KBM-7 (cell line): Measurements from ENCODE around the gene ACKR2.

Experiments
- DNase-seq: peaks from one replicate; pipeline ENCODE4 v3.0.0-alpha.2; 2015
- in situ Hi-C: fragments of 300-500 bp; cut with MboI; formaldehyde crosslinking; loops from 2 replicates; pipeline ENCODE4 v1.14.3; 2020; ENCODE audit warnings: low sequenced_read_pairs, low pct_unique_long_range_greater_than_20kb, mixed read lengths

ACKR2 gene

GRCh38 chr3:42827023-42827422, 17.8 kb downstream of the ACKR2 start:
- in situ Hi-C loops = no loop called here
- no peak for DNase-seq

DNA sequence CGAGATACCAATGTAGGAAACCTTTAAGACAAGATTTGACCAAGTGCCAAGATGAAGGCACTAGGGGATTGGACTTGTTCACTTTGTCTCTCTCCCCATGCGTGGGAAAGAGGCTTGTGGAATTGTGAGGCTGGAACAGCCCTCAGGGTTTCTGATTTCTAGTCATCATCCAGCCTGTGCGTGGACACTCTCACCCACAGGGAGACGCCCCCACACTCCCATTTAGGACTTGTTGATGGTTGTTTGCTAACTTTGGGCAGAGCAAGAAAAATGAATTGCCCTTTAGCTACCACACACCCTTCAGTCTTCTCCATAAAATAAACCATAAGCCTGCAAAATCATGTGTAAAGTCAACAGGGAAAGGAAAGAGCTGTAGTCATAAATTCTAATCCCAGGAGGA, 18.4 kb downstream of the ACKR2 start:
- in situ Hi-C loops = no loop called here
- no peak for DNase-seq

GRCh38 chr3:42829083-42829627, 19.9 kb downstream of the ACKR2 start:
- DNase-seq = no peak
- in situ Hi-C loops = no loop called here

DNA sequence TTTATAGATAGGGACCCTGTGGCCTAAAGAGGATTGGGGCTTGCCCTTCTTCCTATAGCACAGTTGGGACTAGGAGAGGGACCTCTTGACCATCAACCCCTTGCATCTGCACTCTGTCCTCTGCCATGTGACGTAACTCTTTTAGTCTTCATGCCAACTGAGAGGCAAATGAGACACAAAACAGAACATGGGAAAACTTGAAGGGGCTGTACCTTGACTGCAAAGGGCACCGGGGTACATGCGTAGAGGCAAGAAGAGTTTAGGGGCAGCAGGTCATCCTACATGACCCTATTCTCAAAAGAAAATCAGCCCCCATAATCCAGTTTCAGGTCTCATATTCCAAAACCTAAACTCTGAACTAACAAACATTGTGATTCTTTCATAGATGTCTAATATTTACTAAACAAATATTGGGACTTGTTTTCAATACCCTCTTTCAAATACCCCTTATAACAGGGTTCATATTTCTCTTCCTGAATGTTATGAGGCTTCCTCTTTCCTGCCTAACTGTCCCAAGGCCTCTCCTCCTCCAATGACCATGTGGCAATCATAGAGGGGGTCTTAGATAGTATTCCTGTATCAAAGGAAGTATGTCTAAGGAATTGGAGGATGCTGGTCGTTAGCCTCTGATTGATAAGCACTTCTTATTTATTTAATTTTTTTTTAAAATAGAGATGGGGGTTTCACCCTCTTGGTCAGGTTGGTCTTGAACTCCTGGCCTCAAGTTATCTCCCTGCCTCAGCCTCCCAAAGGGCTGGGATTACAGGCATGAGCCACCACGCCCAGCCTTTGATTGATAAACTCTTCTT, 20.6 kb downstream of the ACKR2 start:
- in situ Hi-C loops = no loop called here
- no peak for DNase-seq

DNA sequence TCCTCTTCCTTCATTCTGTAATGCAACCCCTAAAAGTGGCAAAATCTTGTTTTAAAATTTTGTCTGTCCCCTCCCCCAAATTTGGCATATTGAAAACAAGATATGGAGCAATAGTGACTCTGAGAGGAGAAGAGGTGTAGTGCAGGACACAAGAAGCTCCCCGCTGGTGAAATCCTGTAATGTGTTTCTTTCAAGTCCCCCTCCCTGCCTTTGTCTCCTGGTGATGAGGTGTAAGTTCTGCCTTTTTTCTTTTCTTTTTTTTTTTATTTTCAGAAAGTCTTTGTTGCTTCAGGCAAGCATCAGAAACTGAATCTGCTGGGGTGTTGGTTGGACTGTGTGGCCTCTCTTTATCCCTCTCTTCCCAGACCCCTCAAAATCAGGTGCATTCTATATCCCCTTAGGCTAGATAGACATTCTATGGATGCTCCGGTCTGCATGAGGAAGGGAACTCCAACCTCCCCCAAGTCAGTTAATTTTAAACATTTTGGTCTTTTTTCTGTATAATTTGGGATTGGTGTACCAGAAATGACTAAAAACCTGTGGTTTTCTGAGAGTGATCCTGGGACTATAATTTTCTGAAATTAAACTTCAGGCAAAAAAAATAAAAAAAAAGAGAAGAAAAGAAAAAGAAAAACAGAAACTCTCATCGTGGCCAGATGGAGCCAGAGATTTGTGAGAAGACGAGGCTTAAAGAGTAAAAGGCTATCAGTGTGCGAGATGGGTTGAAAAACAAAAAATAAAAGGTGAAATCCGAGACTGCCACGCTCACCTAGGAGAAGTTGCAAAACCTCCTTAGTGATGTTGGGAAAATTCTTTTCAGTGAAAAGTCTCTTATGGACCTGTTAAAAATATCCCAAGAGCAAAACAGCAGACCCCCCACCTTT, 21.4 kb downstream of the ACKR2 start:
- peak; percentile 74 for DNase-seq
- in situ Hi-C loops = no loop called here

- in situ Hi-C loops = no loop called here
- DNase-seq = peak; percentile 84
Measured at GRCh38 chr3:42831321-42831713, 22.1 kb downstream of the ACKR2 start.

- in situ Hi-C loops = no loop called here
- DNase-seq = no peak
Measured at GRCh38 chr3:42836150-42837123, 27.2 kb downstream of the ACKR2 start.

- in situ Hi-C loops = no loop called here
- no peak for DNase-seq
Measured at GRCh38 chr3:42838571-42838970, 29.3 kb downstream of the ACKR2 start.

DNA sequence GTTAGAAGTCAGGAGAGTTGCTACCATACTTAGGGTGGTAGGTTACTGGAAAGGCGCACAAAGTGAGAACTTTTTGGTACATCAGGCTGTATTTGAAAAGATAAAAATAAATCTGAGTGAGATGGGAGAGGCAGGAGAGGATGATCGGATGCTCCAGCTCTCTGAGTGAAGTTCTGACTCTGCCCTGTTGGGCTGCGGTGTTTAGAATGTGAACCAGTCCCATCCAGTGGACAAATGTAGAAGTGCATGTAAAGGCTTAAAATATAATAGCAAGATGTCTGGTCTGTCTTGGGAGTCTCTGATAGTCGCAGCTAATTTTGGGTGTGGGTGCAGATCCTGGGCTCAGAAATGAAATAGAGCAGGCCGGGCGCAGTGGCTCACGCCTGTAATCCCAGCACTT, 30.4 kb downstream of the ACKR2 start:
- in situ Hi-C loops = no loop called here
- DNase-seq = peak; percentile 82

GRCh38 chr3:42841332-42841731, 32.1 kb downstream of the ACKR2 start:
- no peak for DNase-seq
- in situ Hi-C loops = no loop called here

- in situ Hi-C loops = no loop called here
Measured at GRCh38 chr3:42843713-42844411, 34.6 kb downstream of the ACKR2 start.

GRCh38 chr3:42844412-42844713, 35.1 kb downstream of the ACKR2 start:
- DNase-seq = no peak
- in situ Hi-C loops = no loop called here

More at GRCh38 chr3:42843713-42844411, 34.6 kb downstream of the ACKR2 start:
- DNase-seq = no peak

GRCh38 chr3:42844815-42845214, 35.6 kb downstream of the ACKR2 start:
- in situ Hi-C loops = no loop called here

GRCh38 chr3:42846685-42847522, 37.7 kb downstream of the ACKR2 start:
- DNase-seq = peak; percentile 75
- in situ Hi-C loops = no loop called here

More at GRCh38 chr3:42844815-42845214, 35.6 kb downstream of the ACKR2 start:
- no peak for DNase-seq

- DNase-seq = peak; percentile 22
- in situ Hi-C loops = no loop called here
Measured at GRCh38 chr3:42847731-42848130, 38.5 kb downstream of the ACKR2 start.

DNA sequence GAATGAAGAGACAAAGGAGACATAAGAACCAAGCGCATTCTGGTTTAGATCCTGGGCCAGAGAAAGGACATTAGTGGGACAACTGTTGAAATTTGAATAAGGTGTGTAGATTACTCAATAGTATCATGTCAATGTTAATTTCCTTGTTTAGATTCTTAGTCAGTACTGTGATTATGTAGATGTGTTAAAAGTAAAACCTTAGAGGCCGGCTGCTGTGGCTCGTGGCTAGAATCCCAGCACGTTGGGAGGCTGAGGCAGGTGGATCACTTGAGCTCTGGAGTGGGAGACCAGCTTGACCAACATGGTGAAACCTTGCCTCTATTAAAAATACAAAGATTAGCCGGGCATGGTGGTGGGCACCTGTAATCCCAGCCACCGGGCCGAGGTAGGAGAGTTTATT, 39.8 kb downstream of the ACKR2 start:
- in situ Hi-C loops = no loop called here

GRCh38 chr3:42850263-42850662, 41.0 kb downstream of the ACKR2 start:
- no peak for DNase-seq
- in situ Hi-C loops = no loop called here

More for the DNA sequence above, 39.8 kb downstream of the ACKR2 start:
- no peak for DNase-seq
